Measurements from ENCODE around the gene LAMTOR5.

The LAMTOR5 gene

GRCh38 chr1:110385369-110385768 lies 22.1 kb downstream of the LAMTOR5 start:
- DNase-seq, result no peak

DNA sequence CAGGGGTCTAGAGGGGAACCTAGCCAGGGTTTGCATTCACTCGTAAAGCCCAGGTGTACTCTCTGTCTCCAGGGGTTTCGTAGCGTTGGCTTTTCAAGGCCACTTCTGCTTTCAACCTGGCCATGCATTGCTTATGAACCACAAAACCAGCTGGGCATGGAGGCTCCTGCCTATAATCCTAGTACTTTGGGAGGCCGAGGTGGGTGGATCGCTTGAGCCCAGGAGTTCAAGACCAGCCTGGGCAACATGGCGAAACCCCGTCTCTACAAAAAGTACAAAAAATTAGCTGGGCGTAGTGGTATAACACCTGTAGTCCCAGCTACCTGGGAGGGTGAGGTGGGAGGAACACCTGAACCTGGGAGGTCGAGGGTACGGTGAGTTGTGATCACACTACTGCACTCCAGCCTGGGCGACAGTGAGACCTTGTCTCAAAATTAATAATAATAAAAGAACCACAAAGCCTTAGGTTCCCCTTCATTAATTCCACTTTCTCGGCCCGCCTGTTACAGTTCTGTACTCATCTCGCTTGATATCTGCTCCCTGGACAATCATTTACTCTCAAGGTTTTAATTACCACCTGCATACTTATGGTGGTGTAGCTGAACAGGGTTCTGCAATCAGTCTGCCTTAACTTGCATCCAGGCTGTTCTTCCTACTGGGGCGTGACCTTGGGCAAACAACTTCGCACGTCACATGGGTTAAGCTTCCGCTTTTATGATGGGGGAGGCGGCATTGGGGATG lies 22.7 kb downstream of the LAMTOR5 start:
- DNase-seq, result no peak

DNA sequence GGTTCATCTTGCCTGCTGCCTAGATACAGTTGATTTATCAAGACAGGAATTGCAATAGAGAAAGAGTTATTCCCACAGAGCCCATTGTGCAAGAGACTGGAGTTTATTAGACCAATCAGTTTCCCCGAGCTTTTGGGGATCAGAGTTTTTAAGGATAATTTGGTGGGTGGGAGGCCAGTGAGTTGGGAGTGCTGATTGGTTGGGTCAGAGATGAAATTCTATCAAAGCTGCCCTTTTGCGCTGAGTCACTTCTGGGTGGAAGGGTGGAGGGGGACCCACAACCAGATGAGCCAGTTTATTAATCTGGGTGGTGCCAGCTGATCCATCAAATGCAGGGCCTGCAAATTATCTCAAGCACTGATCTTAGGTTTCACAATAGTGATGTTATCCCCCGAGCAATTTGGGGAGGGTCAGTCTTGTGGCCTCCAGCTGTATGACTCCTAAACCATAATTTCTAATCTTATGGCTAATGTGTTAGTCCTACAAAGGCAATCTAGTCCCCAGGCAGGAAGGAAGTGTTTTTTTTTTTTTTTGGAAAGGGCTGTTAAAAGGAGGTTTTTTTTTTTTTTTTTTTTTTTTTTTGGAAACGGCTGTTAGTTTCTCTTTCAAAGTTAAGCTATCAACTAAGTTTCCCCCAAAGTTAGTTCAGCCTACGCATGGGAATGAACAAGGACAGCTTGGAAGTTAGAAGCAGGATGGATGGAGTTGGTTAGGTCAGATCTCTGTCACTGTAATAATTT lies 24.1 kb downstream of the LAMTOR5 start:
- no peak for DNase-seq

DNA sequence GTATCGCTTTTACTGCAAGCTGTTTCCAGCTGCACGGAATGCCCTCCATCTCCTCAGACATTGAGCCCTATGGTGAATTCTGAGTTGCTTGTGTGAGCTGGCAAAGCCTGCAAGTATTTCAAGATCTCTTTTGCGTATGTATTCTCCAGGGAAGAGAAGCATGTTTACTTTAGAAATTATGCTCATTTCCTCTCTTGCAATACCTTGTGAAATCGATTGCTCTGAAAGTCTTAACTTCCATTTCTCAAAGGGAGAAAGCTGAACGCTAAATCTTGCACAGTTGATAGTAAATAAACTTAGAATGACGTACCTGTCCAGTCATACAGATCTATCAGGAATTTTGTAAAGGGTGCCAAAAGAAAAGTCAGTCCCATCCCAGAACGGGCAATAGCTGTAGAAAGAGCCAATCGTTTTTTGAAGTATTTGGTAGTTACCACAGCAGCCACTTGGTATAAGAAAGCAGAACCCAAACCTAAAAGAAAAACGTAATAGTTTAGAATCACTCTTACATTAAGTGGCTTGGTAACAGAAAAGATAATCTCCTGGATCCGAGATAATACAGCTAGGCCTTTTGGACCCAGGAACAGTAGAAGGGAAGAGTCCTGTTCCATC lies 26.7 kb downstream of the LAMTOR5 start:
- no peak for DNase-seq

- DNase-seq, result no peak
Observed at GRCh38 chr1:110375490-110375889, 32.0 kb downstream of the LAMTOR5 start.

DNA sequence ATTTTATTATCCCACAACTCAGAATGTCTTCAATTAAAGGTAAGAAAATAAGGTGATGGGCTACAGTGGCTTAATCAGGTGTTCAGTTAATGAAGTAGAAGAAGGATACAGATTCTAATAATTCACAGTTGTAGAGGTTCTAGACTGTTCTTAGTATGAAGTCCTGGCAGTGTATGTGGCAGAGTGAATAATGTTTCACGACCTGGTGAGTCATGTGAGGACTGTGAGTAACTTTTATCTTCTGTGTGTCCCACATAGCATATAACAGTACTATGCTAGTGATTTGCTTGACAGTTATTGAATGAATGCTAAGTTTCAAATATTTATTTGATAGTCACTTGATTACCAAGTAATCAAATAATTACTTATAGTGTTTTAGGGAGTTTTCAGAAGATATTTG lies 36.7 kb downstream of the LAMTOR5 start:
- no peak for DNase-seq

DNA sequence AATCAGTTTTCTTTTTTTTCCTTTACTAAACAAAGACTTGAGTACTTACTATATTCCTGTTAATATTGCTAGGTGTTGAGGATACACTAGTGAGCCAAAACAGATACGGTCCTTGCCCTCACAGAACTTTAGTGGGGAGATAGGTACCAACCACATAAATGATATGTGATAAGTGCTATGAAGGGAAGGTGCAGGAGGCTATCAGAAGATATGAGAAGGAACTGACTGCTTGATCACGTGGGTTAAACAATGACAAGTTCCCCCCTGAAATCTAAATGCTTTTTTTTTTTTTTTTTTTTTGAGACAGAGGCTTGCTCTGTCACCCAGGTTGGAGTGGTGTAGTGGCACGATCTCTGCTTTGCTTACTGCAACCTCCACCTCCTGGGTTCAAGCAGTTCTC lies 43.3 kb downstream of the LAMTOR5 start:
- no peak for DNase-seq

DNA sequence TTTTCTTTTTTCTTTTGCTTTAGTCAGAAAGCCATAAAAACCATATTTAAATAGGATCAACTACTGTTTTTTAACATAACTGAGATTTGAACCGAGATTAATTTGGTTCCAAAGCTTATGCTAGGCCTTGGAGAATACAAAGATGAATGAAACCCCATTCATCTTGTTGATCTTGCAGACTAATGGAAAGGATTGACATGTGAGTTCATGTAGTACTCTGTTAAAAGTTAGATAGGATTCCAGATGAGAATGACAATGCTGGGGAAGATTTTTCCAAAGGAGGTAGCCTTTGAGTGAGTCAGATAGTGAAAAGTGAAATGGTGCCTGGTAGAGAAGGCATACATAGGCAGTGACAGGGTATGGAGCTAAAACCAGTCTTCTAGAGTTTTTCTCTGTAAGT lies 45.6 kb downstream of the LAMTOR5 start:
- no peak for DNase-seq

- DNase-seq, result no peak
Observed at GRCh38 chr1:110360431-110360830, 47.1 kb downstream of the LAMTOR5 start.

DNA sequence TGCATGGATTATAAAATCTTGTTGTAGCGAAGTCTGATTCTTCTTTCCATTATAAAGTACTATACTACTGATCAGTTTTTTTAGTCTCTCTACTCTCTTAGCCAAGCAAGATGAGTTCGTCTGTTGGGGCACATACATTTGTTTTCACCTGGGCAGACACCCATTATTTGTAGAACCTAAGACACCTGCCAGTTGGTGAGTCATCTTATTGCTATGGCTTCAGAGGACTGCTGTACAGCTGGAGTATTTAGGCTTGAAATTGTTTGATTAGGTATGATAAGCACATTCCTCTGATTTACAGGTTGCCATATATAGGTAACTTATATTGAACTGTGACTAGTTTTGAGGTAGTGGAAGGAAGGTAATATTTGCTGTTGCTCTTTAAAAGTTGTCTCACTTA lies 51.1 kb downstream of the LAMTOR5 start:
- DNase-seq, result no peak

- DNase-seq, result no peak
Observed at GRCh38 chr1:110355321-110355720, 52.2 kb downstream of the LAMTOR5 start.

All from stimulated activated CD4-positive, alpha-beta T cell treated with anti-CD3 and anti-CD28 coated beads, Interleukin-12 subunit alpha, Interleukin-12 subunit beta, amount 100 ng/mL, for 4 hours (primary cell).